Sigmoid colon (tissue), 7 donors: Measurements from ENCODE around the gene ARHGAP33. TPM values are rescaled to one million over a fixed set of nuclear protein-coding genes. Genes with fewer than 3 reads are reported as not detected.
A peak's percentile ranks its signal among the peaks of the same experiment; 100 is the strongest.

Experiments
- DNase-seq: peaks from one replicate; pipeline ENCODE4 v3.0.0-alpha.2; 2019
- H3K27ac ChIP-seq, 4 donors: fragments of 200-600 bp; sonication (generic); one replicate each; pipeline ENCODE4 v1.5.1; 2016 to 2019; ENCODE audit warnings: mild to moderate bottlenecking in 1 of 4
- H3K27me3 ChIP-seq, 3 donors: fragments of 200-600 bp; sonication (generic); one replicate each; pipeline ENCODE4 v1.5.1; 2019; ENCODE audit warnings: mild to moderate bottlenecking in 1 of 3
- H3K36me3 ChIP-seq, 4 donors: fragments of 200-600 bp; sonication (generic); one replicate each; pipeline ENCODE4 v1.5.1; 2016 to 2019
- H3K4me1 ChIP-seq, 4 donors: fragments of 200-600 bp; sonication (generic); one replicate each; pipeline ENCODE4 v1.5.1; 2017 to 2019
- H3K4me3 ChIP-seq, 4 donors: fragments of 200-600 bp; sonication (generic); one replicate each; pipeline ENCODE4 v1.5.1; 2017 to 2019; ENCODE audit warnings: mild to moderate bottlenecking in 2 of 4, moderate library complexity in 1 of 4
- H3K9me3 ChIP-seq, 4 donors: fragments of 200-600 bp in 3 of 4; sonication (generic) in 3 of 4; one replicate each; pipeline versions ENCODE4 v1.5.1 to v1.6.1; 2013 to 2019
- CTCF ChIP-seq, 4 experiments: fragments of 450-650 bp in 3 of 4; fragments of 200-600 bp in 1 of 4; IDR thresholded peaks; one replicate each; pipeline ENCODE4 v1.5.1; 2016 to 2019; ENCODE audit warnings: antibody characterized with exemption in 4 of 4, mild to moderate bottlenecking in 3 of 4, moderate library complexity in 2 of 4
- EP300 ChIP-seq, 4 donors: sonication (generic); formaldehyde crosslinking; IDR thresholded peaks; one replicate each; pipeline ENCODE4 v1.6.1; 2017; ENCODE audit warnings: antibody characterized with exemption in 4 of 4
- POLR2A ChIP-seq, 2 donors: fragments of 450-650 bp; IDR thresholded peaks; one replicate each; pipeline ENCODE4 v1.6.1; 2016; ENCODE audit warnings: antibody characterized with exemption in 2 of 2, mild to moderate bottlenecking in 2 of 2, moderate library complexity in 2 of 2
- POLR2AphosphoS5 ChIP-seq, 4 donors: sonication (generic); formaldehyde crosslinking; IDR thresholded peaks; one replicate each; pipeline ENCODE4 v1.6.1; 2017; ENCODE audit warnings: antibody characterized with exemption in 4 of 4
- WGBS, 2 donors: extraction: QIAGEN DNeasy Blood & Tissue Kit; methylation state at CpG; one replicate each; pipeline ENCODE4 v1.1.7; 2013; 5-methylcytosine and 5-hydroxymethylcytosine counted together
- intact Hi-C: fragments of 100-400 bp; cut with DNase I; formaldehyde crosslinking; loops from one replicate; pipeline ENCODE4 v1.15.1; 2023
- polyA plus RNA-seq, 3 donors: library from polyadenylated mRNA; stranded (reverse); fragments of 200-250 nt; gene quantifications; one replicate each; pipeline ENCODE4 v1.2.3, GENCODE V29; 2013
- total RNA-seq, 4 donors: library from RNA; depleted of rRNA; stranded (reverse); fragments of >200 nt; gene quantifications; one replicate each; pipeline ENCODE4 v1.1.0, GENCODE V29; 2016
- donor health status: healthy with polysubstance abuse.
- donor health status: Bipolar disorder and iron deficiency.
- donor health status: healthy.

The ARHGAP33 gene
- total and polyA plus RNA-seq, 7 donors, result 0.60 to 11.9 (median 6.1) TPM

GRCh38 chr19:35744430-35745327 lies 30.7 kb upstream of the ARHGAP33 start:
- intact Hi-C loops, result loop anchor here (5.0 kb wide), 1 partner anchor 253 kb away; the partner anchor contains the start of gene SDHAF1
- peak overlapping the region; percentile 90 to 98 (median 92) for H3K4me3 ChIP-seq
- no peaks in the 10 kb centered on the region for H3K27me3 ChIP-seq
- peaks cover 0 to 11% (median 5%) of the 10 kb centered on the region in 4 donors for H3K36me3 ChIP-seq
- TF ChIP-seq CTCF (IDR thresholded peaks at IDR 0.05) (peak in 1 of 4 experiments; percentile 35), POLR2AphosphoS5 (IDR thresholded peaks at IDR 0.05) (peak in 2 of 4 donors; percentile 14 to 94), POLR2A (IDR thresholded peaks at IDR 0.05) (peak in 1 of 2 donors; percentile 85), EP300 (IDR thresholded peaks at IDR 0.05) (no peak)
- H3K27ac ChIP-seq, result peak overlapping the region; percentile 100
- H3K4me1 ChIP-seq, result peaks cover 0 to 60% (median 53%) of the 10 kb centered on the region in 4 donors
- H3K9me3 ChIP-seq, result no peaks in the 10 kb centered on the region
- peak; percentile 99 for DNase-seq
- 6 to 10% methylated on average over 41 of the region's 41 CpGs for WGBS, 2 donors

- no peaks in the 10 kb centered on the region for H3K9me3 ChIP-seq
- H3K4me1 ChIP-seq, result peaks cover 0 to 62% (median 54%) of the 10 kb centered on the region in 4 donors
- intact Hi-C loops, result loop anchor here (5.0 kb wide), 1 partner anchor 252 kb away; the partner anchor contains the start of gene SDHAF1
Observed at GRCh38 chr19:35745328-35746086, 29.9 kb upstream of the ARHGAP33 start, which contains the start of the genes PSENEN and U2AF1L4. TSS of gene PSENEN (plus strand) at chr19:35745651. CDS start at chr19:35745931, 280 bp downstream. TSS of gene U2AF1L4 (minus strand) at chr19:35745418. CDS start at chr19:35745391, 27 bp downstream.

GRCh38 chr19:35746087-35746462 lies 29.3 kb upstream of the ARHGAP33 start:
- 0 to 21% methylated on average over 4 of the region's 4 CpGs for WGBS, 2 donors
- intact Hi-C loops, result loop anchor here (5.0 kb wide), 1 partner anchor 251 kb away; the partner anchor contains the start of gene SDHAF1
- H3K4me1 ChIP-seq, result peaks cover 0 to 57% (median 50%) of the 10 kb centered on the region in 4 donors

More at GRCh38 chr19:35745328-35746086, 29.9 kb upstream of the ARHGAP33 start, which contains the start of the genes PSENEN and U2AF1L4:
- Histone ChIP-seq H3K36me3 (peaks cover 0 to 11% (median 5%) of the 10 kb centered on the region in 4 donors), H3K27me3 (no peaks in the 10 kb centered on the region), H3K27ac (peak within 1 kb of the TSS; percentile 100), H3K4me3 (peak within 1 kb of the TSS; percentile 90 to 98 (median 92))
- DNase-seq, result peak; percentile 100
- WGBS, 2 donors, result 0 to 1% methylated on average over 40 of the region's 40 CpGs
- TF ChIP-seq POLR2A (IDR thresholded peaks at IDR 0.05), result peak in 1 of 2 donors; percentile 48
- no peak for TF ChIP-seq CTCF (IDR thresholded peaks at IDR 0.05)
- TF ChIP-seq POLR2AphosphoS5 (IDR thresholded peaks at IDR 0.05), result peak in 3 of 4 donors; percentile 79 to 90 (median 79)
- no peak for TF ChIP-seq EP300 (IDR thresholded peaks at IDR 0.05)

More at GRCh38 chr19:35746087-35746462, 29.3 kb upstream of the ARHGAP33 start:
- DNase-seq, result no peak
- Histone ChIP-seq H3K9me3 (no peaks in the 10 kb centered on the region), H3K27me3 (no peaks in the 10 kb centered on the region), H3K36me3 (peaks cover 0 to 11% (median 5%) of the 10 kb centered on the region in 4 donors), H3K4me3 (peak overlapping the region; percentile 90 to 98 (median 92)), H3K27ac (peak overlapping the region; percentile 100)
- TF ChIP-seq CTCF (IDR thresholded peaks at IDR 0.05) (no peak), POLR2A (IDR thresholded peaks at IDR 0.05) (no peak), EP300 (IDR thresholded peaks at IDR 0.05) (no peak), POLR2AphosphoS5 (IDR thresholded peaks at IDR 0.05) (no peak)
